Caco-2 (cell line): ENCODE measurements around the gene USE1. TPM values are rescaled to one million over a fixed set of nuclear protein-coding genes. Genes with fewer than 3 reads are reported as not detected.

Source experiments
- BruUV-seq: library from RNA; stranded (reverse); fragments of 400-500 nt; replicated peaks from 2 replicates; lab custom pipeline; 2021; lab: Mats Ljungman, UMichigan
- CTCF ChIA-PET: fragments of 300-600 bp; sonication (Branson Sonifier 250); formaldehyde crosslinking; loops from one replicate; lab custom pipeline; 2022; ENCODE audit warnings: antibody characterized with exemption; lab: Charles Lee
- POLR2A ChIA-PET: fragments of 300-600 bp; sonication (Branson Sonifier 250); formaldehyde crosslinking; loops from one replicate; lab custom pipeline; 2022; ENCODE audit warnings: antibody characterized with exemption; lab: Charles Lee
- DNase-seq, 2 experiments: peaks; one replicate each; pipeline versions ENCODE4 v3.0.0 to v3.0.0-alpha.2; 2020 to 2022
- H3K27me3 ChIP-seq: replicated peaks from 2 replicates; pipeline ENCODE4 v1.6.0; 2011; ENCODE audit warnings: low read length; ENCODE audit not compliant: control insufficient read depth, insufficient read depth
- H3K36me3 ChIP-seq: 2 replicates; pipeline ENCODE4 v1.5.1; 2011; ENCODE audit warnings: low read length; ENCODE audit not compliant: control insufficient read depth, insufficient read depth
- H3K4me1 ChIP-seq: fragments of 250-450 bp; sonication (Bioruptor Pico); 2 replicates; pipeline ENCODE4 v1.5.1; 2020; ENCODE audit warnings: mild to moderate bottlenecking
- H3K4me3 ChIP-seq: 2 replicates; pipeline ENCODE4 v1.5.1; 2011; ENCODE audit warnings: low read depth, mild to moderate bottlenecking, control low read depth, low read length
- H3K9me3 ChIP-seq: fragments of 250-450 bp; sonication (Bioruptor Pico); 2 replicates; pipeline ENCODE4 v1.5.1; 2020; ENCODE audit warnings: mild to moderate bottlenecking, moderate library complexity
- H3K27ac Mint-ChIP-seq: one replicate; pipeline ENCODE4 v1.8.0; 2022; ENCODE audit warnings: mixed read lengths; ENCODE audit not compliant: unreplicated experiment
- H3K27me3 Mint-ChIP-seq: one replicate; pipeline ENCODE4 v1.8.0; 2022; ENCODE audit warnings: mixed read lengths; ENCODE audit not compliant: insufficient read depth, unreplicated experiment
- H3K36me3 Mint-ChIP-seq: one replicate; pipeline ENCODE4 v1.8.0; 2022; ENCODE audit warnings: mild to moderate bottlenecking, mixed read lengths; ENCODE audit not compliant: insufficient read depth, unreplicated experiment
- H3K4me1 Mint-ChIP-seq: one replicate; pipeline ENCODE4 v1.8.0; 2022; ENCODE audit warnings: low read depth, mixed read lengths; ENCODE audit not compliant: unreplicated experiment
- H3K4me3 Mint-ChIP-seq: one replicate; pipeline ENCODE4 v1.8.0; 2022; ENCODE audit warnings: mild to moderate bottlenecking, moderate library complexity, mixed read lengths; ENCODE audit not compliant: unreplicated experiment
- H3K9me3 Mint-ChIP-seq: one replicate; pipeline ENCODE4 v1.8.0; 2022; ENCODE audit warnings: mixed read lengths; ENCODE audit not compliant: unreplicated experiment
- intact Hi-C: fragments of 100-400 bp; cut with micrococcal nuclease; formaldehyde crosslinking; loops from one replicate; pipeline ENCODE4 v1.10.0; 2022; ENCODE audit not compliant: unreplicated experiment
- total RNA-seq: library from RNA; stranded (reverse); gene quantifications from 2 replicates; pipeline ENCODE4 v1.2.3, GENCODE V29; 2022
- TF ChIP-seq, protein P1 (sequence below), 2 experiments: fragments of 200-600 bp in 1 of 2; IDR thresholded peaks; 1 replicate in 1 of 2; 2 replicates in 1 of 2; pipeline versions ENCODE4 v1.5.1 to v1.8.0; 2011 to 2022; ENCODE audit warnings: antibody characterized with exemption in 1 of 2, control low read depth in 1 of 2, inconsistent platforms in 1 of 2, low read depth in 1 of 2, low read length in 1 of 2, mild to moderate bottlenecking in 1 of 2, moderate library complexity in 1 of 2; ENCODE audit not compliant: insufficient read depth in 1 of 2, severe bottlenecking in 1 of 2, unreplicated experiment in 1 of 2

Gene USE1
- total RNA-seq, 1 experiment from 2014 or later = 20.2 TPM

GRCh38 chr19:17192751-17193150 is 22.4 kb upstream of the USE1 start:
- no TSS peak for BruUV-seq
- no peaks in the 10 kb centered on the region for H3K27me3 Mint-ChIP-seq
- CTCF ChIA-PET = no interaction called here
- H3K36me3 ChIP-seq = no peaks in the 10 kb centered on the region
- H3K27ac Mint-ChIP-seq = no peak overlapping the region
- POLR2A ChIA-PET = no interaction called here
- TF ChIP-seq, protein P1, sequence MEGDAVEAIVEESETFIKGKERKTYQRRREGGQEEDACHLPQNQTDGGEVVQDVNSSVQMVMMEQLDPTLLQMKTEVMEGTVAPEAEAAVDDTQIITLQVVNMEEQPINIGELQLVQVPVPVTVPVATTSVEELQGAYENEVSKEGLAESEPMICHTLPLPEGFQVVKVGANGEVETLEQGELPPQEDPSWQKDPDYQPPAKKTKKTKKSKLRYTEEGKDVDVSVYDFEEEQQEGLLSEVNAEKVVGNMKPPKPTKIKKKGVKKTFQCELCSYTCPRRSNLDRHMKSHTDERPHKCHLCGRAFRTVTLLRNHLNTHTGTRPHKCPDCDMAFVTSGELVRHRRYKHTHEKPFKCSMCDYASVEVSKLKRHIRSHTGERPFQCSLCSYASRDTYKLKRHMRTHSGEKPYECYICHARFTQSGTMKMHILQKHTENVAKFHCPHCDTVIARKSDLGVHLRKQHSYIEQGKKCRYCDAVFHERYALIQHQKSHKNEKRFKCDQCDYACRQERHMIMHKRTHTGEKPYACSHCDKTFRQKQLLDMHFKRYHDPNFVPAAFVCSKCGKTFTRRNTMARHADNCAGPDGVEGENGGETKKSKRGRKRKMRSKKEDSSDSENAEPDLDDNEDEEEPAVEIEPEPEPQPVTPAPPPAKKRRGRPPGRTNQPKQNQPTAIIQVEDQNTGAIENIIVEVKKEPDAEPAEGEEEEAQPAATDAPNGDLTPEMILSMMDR (IDR thresholded peaks at IDR 0.05; ENCODE audit: insufficient read depth in 1 of 2, low read depth in 1 of 2, low read length in 1 of 2, severe bottlenecking in 1 of 2, unreplicated experiment in 1 of 2) = no peak
- no peaks in the 10 kb centered on the region for H3K4me1 ChIP-seq
- H3K4me3 ChIP-seq = no peak overlapping the region
- peaks cover 22% of the 10 kb centered on the region for H3K36me3 Mint-ChIP-seq
- intact Hi-C loops = no loop called here
- H3K4me1 Mint-ChIP-seq = no peaks in the 10 kb centered on the region
- no peaks in the 10 kb centered on the region for H3K9me3 ChIP-seq
- no peak for DNase-seq
- no peaks in the 10 kb centered on the region for H3K9me3 Mint-ChIP-seq
- H3K27me3 ChIP-seq = no peaks in the 10 kb centered on the region
- H3K4me3 Mint-ChIP-seq = no peak overlapping the region

DNA sequence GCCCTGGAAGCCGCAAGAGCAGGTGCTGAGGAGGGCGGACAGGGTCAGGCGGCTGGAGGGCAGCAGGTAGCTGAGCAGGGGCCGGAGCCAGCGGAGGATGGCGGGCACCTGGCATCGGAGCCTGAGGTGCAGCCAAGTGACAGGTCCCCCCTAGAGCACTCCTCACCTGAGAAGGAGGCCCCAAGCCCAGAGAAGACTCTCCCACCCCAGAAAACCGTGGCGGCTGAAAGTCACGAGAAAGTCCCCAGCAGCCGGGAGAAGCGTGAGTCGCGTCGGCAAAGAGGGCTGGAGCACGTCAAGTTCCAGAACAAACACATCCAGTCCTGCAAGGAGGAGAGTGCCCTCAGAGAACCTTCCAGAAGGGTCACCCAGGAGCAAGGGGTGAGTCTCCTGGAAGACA is 20.5 kb upstream of the USE1 start:
- CTCF ChIA-PET = no interaction called here
- no TSS peak for BruUV-seq

DNA sequence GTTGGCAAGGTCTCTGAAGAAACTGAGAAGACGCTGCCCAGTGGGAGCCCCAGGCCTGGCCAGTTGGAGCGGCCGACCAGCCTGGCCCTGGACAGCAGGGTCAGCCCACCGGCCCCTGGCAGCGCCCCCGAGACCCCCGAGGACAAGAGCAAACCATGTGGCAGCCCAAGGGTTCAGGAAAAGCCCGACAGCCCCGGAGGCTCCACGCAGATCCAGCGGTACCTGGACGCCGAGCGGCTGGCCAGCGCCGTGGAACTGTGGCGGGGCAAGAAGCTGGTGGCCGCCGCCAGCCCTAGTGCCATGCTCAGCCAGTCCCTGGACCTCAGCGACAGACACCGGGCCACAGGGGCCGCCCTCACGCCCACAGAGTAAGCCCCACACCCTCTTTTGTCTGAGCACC is 20.1 kb upstream of the USE1 start:
- Histone ChIP-seq H3K4me3 (no peak overlapping the region), H3K4me1 (no peaks in the 10 kb centered on the region), H3K9me3 (no peaks in the 10 kb centered on the region), H3K36me3 (no peaks in the 10 kb centered on the region), H3K27me3 (no peaks in the 10 kb centered on the region)
- Mint-ChIP-seq H3K9me3 (no peaks in the 10 kb centered on the region), H3K4me3 (no peak overlapping the region), H3K36me3 (peaks cover 22% of the 10 kb centered on the region), H3K27me3 (no peaks in the 10 kb centered on the region), H3K27ac (no peak overlapping the region), H3K4me1 (no peaks in the 10 kb centered on the region)
- DNase-seq = no peak
- POLR2A ChIA-PET = no interaction called here
- TF ChIP-seq, protein P1 (IDR thresholded peaks at IDR 0.05; ENCODE audit: insufficient read depth in 1 of 2, low read depth in 1 of 2, low read length in 1 of 2, severe bottlenecking in 1 of 2, unreplicated experiment in 1 of 2) = no peak
- CTCF ChIA-PET = no interaction called here
- BruUV-seq = no TSS peak
- intact Hi-C loops = no loop called here

More for the DNA sequence above, 20.5 kb upstream of the USE1 start:
- Histone ChIP-seq H3K36me3 (no peaks in the 10 kb centered on the region), H3K9me3 (no peaks in the 10 kb centered on the region), H3K27me3 (no peaks in the 10 kb centered on the region), H3K4me3 (no peak overlapping the region), H3K4me1 (no peaks in the 10 kb centered on the region)
- DNase-seq = no peak
- TF ChIP-seq, protein P1 (IDR thresholded peaks at IDR 0.05; ENCODE audit: insufficient read depth in 1 of 2, low read depth in 1 of 2, low read length in 1 of 2, severe bottlenecking in 1 of 2, unreplicated experiment in 1 of 2) = no peak
- H3K27me3 Mint-ChIP-seq = no peaks in the 10 kb centered on the region
- POLR2A ChIA-PET = no interaction called here
- no peaks in the 10 kb centered on the region for H3K4me1 Mint-ChIP-seq
- no peaks in the 10 kb centered on the region for H3K9me3 Mint-ChIP-seq
- intact Hi-C loops = no loop called here
- no peak overlapping the region for H3K4me3 Mint-ChIP-seq
- H3K36me3 Mint-ChIP-seq = peaks cover 25% of the 10 kb centered on the region
- no peak overlapping the region for H3K27ac Mint-ChIP-seq
